HL-60 (cell line): Measurements from ENCODE around the gene SPTBN5.

ENCODE experiments used
- CTCF ChIP-seq: IDR thresholded peaks from one replicate; pipeline ENCODE4 v1.5.1; 2011; ENCODE audit warnings: low read length, control low read depth, inconsistent platforms; ENCODE audit not compliant: insufficient read depth
- GABPA ChIP-seq: IDR thresholded peaks from 2 replicates; pipeline ENCODE4 v1.6.1; 2012; ENCODE audit warnings: low read depth
- POLR2AphosphoS5 ChIP-seq: IDR thresholded peaks from 2 replicates; pipeline ENCODE4 v1.6.1; 2012; ENCODE audit warnings: low read depth
- REST ChIP-seq: IDR thresholded peaks from 2 replicates; pipeline ENCODE4 v1.6.1; 2012; ENCODE audit warnings: low read depth; ENCODE audit not compliant: insufficient replicate concordance

GRCh38 chr15:41882689-41883483, 11.0 kb downstream of the SPTBN5 start:
- TF ChIP-seq CTCF (no peak), POLR2AphosphoS5 (peak; percentile 63; the same call in 1 of the 2 replicates), GABPA (no peak), REST (no peak)
